Right forelimb (tissue), 1 donor: ENCODE data around the gene VAV3.
"Not testable (repeated sequence)": the region's sequence is repeated elsewhere in the genome, so short reads cannot be mapped to it uniquely, and the experiment has no call there.

Experiments
- DNase-seq: peaks from one replicate; pipeline ENCODE4 v3.0.0-alpha.2; 2018

Gene VAV3

GRCh38 chr1:107935396-107936064 lies 29.4 kb downstream of the VAV3 start:
- DNase-seq: no peak

DNA sequence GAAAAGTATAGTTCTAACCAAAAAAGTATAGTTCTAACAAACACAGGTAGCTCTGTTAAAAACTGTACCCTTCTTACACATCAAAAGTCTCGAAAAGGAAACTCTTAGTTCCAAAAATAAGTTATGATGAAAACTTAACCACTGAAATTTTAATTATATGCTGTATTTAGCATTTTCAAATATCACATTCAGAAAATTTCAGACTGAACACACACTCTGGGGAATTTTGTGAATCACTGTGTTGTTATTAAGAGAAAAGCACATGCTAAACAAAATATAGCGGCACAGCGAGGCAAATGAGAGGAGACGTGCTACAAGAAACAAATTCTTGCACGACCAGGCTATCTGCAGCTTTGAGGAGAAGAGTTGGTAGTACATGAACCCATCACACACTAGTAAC lies 30.4 kb downstream of the VAV3 start:
- DNase-seq: no peak

- DNase-seq: no peak
Measured at GRCh38 chr1:107933736-107934135, 31.2 kb downstream of the VAV3 start.

DNA sequence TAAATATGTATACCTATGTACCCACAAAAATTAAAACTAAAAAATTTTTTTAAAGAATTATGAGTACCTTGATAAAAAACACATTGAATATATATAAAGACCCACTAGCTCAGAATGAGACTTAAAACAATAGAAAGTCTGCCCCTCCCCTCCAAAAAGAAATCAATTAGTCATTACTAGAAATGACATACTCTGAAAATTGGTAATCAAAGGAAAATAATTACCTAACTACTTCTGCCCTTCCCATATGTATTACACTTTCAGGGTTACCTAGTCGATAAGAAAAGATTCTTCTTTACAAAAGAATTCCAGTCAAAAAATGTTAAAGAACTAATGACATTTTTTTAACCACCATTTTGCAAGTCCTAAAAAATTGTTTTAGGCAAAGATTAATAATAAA lies 34.7 kb downstream of the VAV3 start:
- no peak for DNase-seq

GRCh38 chr1:107927820-107928219 lies 37.2 kb downstream of the VAV3 start:
- no peak for DNase-seq

GRCh38 chr1:107926436-107927080 lies 38.4 kb downstream of the VAV3 start:
- no peak for DNase-seq

DNA sequence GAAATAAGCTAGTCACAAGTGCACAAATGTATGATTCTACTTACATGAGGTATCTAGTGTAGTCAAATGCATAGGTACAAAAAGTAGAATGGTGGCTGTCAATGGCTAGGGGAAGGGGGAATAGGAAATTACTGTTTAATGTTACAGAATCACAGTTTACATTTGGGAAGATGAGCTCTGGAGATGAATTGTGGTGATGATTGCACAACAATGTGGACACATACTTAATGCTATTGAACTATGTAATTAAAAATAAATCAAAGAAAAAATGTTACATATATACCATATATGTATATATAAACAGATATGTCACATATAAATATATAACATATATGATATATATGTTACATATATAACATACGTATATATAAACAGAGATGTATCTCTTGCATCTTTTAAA lies 39.4 kb downstream of the VAV3 start:
- DNase-seq: no peak

DNA sequence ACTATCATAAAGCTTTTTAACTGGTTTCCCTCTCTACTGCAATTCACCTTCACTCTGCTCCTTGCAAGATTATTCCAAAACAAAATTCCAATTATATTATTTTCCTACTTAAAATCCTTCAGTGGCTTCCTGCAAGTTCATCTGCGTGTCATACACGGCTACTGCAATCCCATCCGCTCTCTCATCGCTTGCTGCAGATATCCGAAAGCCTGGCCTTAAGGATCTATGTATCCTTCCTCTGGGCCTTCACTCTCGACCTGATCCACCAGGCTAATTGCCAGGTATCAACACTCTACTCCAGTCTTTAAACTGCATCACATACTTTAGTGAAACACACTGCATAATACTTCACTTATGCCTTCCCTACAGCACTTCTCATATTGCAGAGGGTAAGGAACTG lies 44.0 kb downstream of the VAV3 start:
- DNase-seq: no peak

DNA sequence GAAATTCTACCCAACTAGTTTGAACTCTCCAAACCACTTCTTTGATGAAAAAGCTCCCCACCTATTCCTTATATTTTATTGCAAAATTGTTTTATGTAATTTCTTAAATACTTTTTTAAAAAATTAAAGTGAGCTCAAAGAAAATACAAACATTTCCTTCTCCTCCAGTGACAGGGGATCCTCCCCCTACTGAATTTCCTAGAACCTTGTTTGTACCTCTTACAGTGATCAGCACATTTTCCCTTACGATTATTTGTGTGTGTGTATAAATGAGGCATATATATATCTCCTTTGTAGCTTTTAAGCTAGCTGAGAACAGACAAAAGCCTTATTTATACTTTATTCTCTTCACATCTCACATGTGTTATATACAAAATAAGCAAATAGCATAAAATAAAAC lies 44.4 kb downstream of the VAV3 start:
- no peak for DNase-seq

DNA sequence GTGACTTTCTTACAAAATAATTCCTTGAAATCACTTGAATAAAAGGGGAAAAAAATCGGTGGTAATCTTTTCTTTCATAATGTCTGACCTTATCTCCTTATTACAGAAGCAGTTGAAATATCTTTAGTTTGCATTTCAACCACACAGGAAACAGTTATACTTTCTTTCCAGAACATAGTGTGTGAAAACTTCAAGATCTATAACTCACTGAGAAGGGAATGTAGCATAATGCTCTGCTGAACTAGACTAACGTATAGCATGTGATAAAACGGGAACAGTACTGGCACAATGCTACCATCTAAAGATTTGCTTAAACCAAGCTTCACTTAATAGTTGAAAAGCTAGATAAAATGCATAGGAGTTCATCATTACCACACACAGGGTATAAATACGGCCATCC lies 45.0 kb downstream of the VAV3 start:
- DNase-seq: no peak

DNA sequence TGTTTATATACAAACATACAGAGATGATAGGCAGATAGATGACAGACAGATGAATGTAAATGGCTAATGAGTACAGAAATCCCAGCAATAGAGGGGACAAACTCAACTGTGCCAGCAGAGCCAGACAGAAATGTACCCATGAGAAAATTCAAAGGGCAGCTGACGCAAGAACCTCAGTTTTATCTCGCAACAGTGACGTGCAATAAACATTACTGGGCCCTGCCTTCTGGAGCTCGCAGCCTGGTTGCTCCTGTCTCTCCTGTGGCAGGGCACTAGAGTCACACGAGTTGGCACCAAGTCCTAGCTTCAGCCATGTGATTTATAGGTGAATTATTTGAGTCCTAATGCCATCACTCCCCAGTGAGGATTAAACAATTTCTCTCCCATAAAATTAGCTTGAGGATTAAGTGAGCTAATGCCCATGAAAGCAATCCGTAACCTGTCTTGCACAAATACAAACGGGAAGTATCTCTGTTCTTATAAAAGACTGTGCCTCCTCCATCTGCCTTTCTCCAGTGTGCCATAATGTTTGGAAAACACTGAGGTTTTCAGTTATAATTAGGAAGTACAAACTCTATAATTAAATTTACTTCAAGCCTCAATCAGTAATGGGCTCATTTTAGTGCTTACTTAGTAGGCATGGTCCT lies 50.7 kb downstream of the VAV3 start:
- DNase-seq: no peak

- no peak for DNase-seq
Measured at GRCh38 chr1:107912656-107913055, 52.3 kb downstream of the VAV3 start.

DNA sequence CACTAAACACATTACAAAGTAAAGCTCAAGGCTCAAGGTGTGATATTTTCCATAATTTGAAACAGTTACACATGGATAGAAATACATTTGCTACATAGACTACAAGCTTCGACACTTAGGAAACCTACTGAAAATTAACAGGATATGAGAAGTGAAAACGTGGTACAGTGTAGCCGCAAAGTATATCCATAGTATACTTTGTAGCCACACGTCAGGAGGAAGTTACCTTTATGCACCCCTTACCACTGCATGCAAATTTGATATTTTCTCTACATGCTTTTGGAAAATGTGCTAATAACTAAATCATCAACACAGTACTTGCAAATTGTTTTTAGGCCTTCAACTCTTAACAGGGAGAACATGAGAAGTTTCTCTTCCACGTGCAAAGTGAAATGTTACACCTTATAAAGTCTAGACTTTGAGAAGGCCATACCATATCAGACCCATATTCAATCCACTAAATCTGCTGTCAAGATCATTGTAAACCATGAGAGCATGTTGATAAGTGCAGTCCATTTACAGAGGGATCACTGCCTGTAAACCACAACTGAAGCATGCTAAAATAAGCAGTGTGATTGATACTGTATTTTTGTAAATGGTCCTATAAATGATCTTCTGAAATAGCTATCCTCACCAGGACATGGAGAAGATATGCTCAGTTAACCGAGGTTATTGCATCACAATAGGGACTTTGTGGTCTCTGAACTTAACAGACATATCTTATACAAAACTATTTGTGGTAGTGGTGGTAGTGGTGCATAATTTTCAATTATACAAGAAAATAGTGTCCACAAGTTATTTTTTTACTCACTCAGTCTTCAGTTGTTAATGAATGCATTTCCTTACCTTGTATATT lies 64.7 kb downstream of the VAV3 start:
- no peak for DNase-seq

DNA sequence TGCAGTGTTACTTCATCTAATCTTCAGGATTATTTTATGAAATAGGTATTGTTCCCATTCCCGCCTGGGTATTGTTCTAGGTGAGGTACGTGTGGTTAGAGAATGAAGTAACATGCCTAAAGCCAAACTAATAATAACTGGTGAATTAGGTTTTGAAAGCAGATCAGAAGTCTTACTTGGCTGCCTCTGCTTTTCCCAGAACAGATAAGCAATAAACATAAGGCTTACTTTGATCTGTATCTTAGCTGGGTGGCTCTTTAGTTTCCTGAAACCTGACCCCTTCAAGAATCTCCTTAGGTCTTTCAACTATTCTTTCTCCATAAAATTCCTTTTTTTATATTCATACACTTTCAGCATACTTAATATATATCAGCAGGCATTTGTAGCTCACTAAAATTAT lies 65.3 kb downstream of the VAV3 start:
- no peak for DNase-seq

DNA sequence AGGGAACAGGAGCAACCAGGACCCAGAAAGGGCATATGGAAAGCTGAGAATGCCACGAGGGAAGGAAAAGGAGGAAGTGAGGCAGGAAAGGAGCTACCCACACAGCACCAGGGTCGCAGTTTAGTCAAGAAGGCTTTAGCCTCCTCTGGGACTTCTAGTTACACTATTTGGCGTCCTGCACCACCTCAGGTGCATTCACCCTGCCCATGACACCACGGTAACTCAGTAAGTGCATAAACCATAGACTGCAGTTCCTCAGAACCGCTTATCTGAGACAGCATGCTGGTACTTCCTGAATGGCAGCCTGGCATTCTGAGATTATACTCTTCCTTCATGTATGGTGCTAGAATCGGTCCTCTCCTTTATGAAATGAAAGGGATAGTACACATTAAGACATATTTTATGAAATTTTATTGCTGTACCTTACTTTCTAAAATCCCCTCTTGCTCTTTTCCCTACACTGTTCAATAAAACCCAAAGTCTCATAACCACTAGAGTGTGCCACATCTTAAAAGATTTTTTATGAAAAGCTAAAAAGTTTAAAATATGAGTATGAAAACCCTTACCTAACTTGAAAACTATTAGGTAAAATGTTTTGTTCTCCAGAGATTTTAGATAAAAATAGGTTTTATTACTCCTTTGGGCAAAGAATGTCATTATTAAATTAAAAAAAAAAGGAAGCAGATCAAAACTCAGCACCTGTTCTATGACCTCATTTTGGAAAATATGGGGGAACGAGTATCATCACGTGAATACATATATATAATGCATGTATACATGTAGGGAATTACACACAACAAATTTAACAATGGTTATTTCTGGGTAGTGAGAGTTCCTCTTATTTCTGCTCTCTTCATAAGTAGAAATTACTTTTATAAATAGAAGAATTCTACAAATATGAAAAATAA lies 67.3 kb downstream of the VAV3 start:
- no peak for DNase-seq

GRCh38 chr1:107896936-107897335 lies 68.0 kb downstream of the VAV3 start:
- DNase-seq: no peak

GRCh38 chr1:107896401-107896800 lies 68.6 kb downstream of the VAV3 start:
- no peak for DNase-seq

GRCh38 chr1:107895403-107896191 lies 69.4 kb downstream of the VAV3 start:
- DNase-seq: no peak

GRCh38 chr1:107894605-107895004 lies 70.4 kb downstream of the VAV3 start:
- DNase-seq: no peak

DNA sequence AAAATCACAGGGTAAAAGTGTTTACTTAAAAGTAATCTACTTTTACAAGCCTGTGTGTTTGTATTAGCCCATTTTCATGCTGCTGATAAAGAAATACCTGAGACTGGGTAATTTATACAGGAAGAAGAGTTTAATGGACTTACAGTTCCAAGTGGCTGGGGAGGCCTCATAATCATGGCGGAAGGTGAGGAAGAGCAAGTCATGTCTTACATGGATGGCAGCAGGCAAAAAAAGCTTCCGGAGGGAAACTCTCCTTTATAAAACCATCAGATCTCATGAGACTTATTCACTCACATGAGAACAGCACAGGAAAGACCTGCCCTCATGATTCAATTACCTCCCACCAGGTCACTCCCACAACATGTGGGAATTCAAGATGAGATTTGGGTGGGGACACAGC lies 71.6 kb downstream of the VAV3 start:
- not testable (repeated sequence) for DNase-seq

GRCh38 chr1:107889524-107889923 lies 75.5 kb downstream of the VAV3 start:
- DNase-seq: no peak

DNA sequence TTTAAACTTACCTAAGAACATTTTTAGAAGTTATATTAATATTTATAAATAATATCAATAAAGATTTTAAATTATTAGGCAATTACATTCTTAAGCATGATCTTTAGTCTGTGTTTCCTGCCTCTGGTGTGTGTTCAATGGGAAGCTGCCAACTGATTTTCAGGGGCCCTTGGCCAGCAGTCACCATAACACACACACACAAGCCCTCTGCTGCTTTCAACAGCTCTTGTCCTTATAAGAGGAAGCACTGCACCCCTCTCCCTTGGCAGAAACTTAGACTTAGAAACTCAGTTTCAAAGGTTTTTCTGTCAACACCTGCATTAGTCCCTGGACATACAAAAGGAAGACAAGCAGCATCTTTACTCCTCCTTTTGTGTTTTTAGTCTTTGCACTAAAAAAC lies 81.4 kb downstream of the VAV3 start:
- DNase-seq: no peak
